Loucy (cell line): ENCODE data around the gene HLA-DOB.

Experiments
- H2AFZ ChIP-seq: fragments of 200-600 bp; sonication (generic); 2 replicates; pipeline ENCODE4 v1.6.0; 2016; ENCODE audit warnings: antibody characterized with exemption, mild to moderate bottlenecking, low read length, moderate library complexity
- H3F3A ChIP-seq: fragments of 200-600 bp; 2 replicates; pipeline ENCODE4 v1.6.0; 2016; ENCODE audit warnings: antibody characterized with exemption, low read depth, mild to moderate bottlenecking
- H3K27me3 ChIP-seq: fragments of 200-600 bp; sonication (generic); 2 replicates; pipeline ENCODE4 v1.6.1; 2014; ENCODE audit warnings: low read length, mild to moderate bottlenecking; ENCODE audit not compliant: insufficient read depth, poor library complexity, severe bottlenecking
- H3K36me3 ChIP-seq: fragments of 200-600 bp; sonication (generic); 2 replicates; pipeline ENCODE4 v1.6.1; 2016; ENCODE audit warnings: low read length; ENCODE audit not compliant: insufficient read depth
- H3K4me1 ChIP-seq: fragments of 200-600 bp; sonication (generic); 2 replicates; pipeline ENCODE4 v1.5.1; 2014; ENCODE audit warnings: low read length, mild to moderate bottlenecking; ENCODE audit not compliant: insufficient read depth, poor library complexity, severe bottlenecking
- H3K4me2 ChIP-seq: fragments of 200-600 bp; sonication (generic); 2 replicates; pipeline ENCODE4 v1.6.0; 2014; ENCODE audit warnings: antibody characterized with exemption, low read length, low read depth, mild to moderate bottlenecking; ENCODE audit not compliant: poor library complexity, severe bottlenecking
- H3K4me3 ChIP-seq: fragments of 200-600 bp; sonication (generic); 2 replicates; pipeline ENCODE4 v1.5.1; 2014; ENCODE audit warnings: low read length, mild to moderate bottlenecking, mixed read lengths; ENCODE audit not compliant: poor library complexity, severe bottlenecking
- H3K79me2 ChIP-seq: fragments of 200-600 bp; sonication (generic); 2 replicates; pipeline ENCODE4 v1.6.1; 2014; ENCODE audit warnings: low read length; ENCODE audit not compliant: insufficient read depth
- H3K9ac ChIP-seq: fragments of 200-600 bp; sonication (generic); 2 replicates; pipeline ENCODE4 v1.6.0; 2014; ENCODE audit warnings: mild to moderate bottlenecking, low read depth, low read length, moderate library complexity; ENCODE audit not compliant: poor library complexity, severe bottlenecking
- H3K9me2 ChIP-seq: fragments of 200-600 bp; sonication (generic); replicated peaks from 2 replicates; pipeline ENCODE4 v1.6.1; 2016; ENCODE audit warnings: low read depth, low read length, mixed read lengths
- H3K9me3 ChIP-seq: fragments of 200-600 bp; sonication (generic); 2 replicates; pipeline ENCODE4 v1.6.1; 2014; ENCODE audit warnings: mild to moderate bottlenecking, antibody characterized with exemption, low read length, low read depth; ENCODE audit not compliant: insufficient read depth
- H4K20me1 ChIP-seq: fragments of 200-600 bp; sonication (generic); 2 replicates; pipeline ENCODE4 v1.6.0; 2014; ENCODE audit warnings: antibody characterized with exemption, low read length, mild to moderate bottlenecking; ENCODE audit not compliant: insufficient read depth, poor library complexity, severe bottlenecking
- EZH2phosphoT487 ChIP-seq: fragments of 200-600 bp; IDR thresholded peaks from 2 replicates; pipeline ENCODE4 v1.6.1; 2018; ENCODE audit warnings: antibody characterized with exemption, mild to moderate bottlenecking, moderate library complexity, borderline replicate concordance
- TF ChIP-seq, protein P1 (sequence below): fragments of 200-600 bp; sonication (generic); conservative IDR thresholded peaks from 2 replicates; pipeline ENCODE4 v1.5.1; 2014; ENCODE audit warnings: mild to moderate bottlenecking, antibody characterized with exemption, low read length

HLA-DOB gene

GRCh38 chr6:32794510-32794909 lies 22.3 kb downstream of the HLA-DOB start:
- peak overlapping the region; percentile 63 for H2AFZ ChIP-seq
- H4K20me1 ChIP-seq, result no peaks in the 10 kb centered on the region
- H3K4me1 ChIP-seq, result peaks cover 7% of the 10 kb centered on the region
- peak overlapping the region; percentile 8 for H3K4me2 ChIP-seq
- no peak overlapping the region for H3K9ac ChIP-seq
- TF ChIP-seq, protein P1, sequence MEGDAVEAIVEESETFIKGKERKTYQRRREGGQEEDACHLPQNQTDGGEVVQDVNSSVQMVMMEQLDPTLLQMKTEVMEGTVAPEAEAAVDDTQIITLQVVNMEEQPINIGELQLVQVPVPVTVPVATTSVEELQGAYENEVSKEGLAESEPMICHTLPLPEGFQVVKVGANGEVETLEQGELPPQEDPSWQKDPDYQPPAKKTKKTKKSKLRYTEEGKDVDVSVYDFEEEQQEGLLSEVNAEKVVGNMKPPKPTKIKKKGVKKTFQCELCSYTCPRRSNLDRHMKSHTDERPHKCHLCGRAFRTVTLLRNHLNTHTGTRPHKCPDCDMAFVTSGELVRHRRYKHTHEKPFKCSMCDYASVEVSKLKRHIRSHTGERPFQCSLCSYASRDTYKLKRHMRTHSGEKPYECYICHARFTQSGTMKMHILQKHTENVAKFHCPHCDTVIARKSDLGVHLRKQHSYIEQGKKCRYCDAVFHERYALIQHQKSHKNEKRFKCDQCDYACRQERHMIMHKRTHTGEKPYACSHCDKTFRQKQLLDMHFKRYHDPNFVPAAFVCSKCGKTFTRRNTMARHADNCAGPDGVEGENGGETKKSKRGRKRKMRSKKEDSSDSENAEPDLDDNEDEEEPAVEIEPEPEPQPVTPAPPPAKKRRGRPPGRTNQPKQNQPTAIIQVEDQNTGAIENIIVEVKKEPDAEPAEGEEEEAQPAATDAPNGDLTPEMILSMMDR, result no peak
- no peak for TF ChIP-seq EZH2phosphoT487
- H3F3A ChIP-seq, result no peaks in the 10 kb centered on the region
- H3K79me2 ChIP-seq, result no peaks in the 10 kb centered on the region
- peaks cover 9% of the 10 kb centered on the region for H3K27me3 ChIP-seq
- H3K9me2 ChIP-seq, result no peaks in the 10 kb centered on the region
- no peaks in the 10 kb centered on the region for H3K9me3 ChIP-seq
- no peak overlapping the region for H3K4me3 ChIP-seq
- no peaks in the 10 kb centered on the region for H3K36me3 ChIP-seq

DNA sequence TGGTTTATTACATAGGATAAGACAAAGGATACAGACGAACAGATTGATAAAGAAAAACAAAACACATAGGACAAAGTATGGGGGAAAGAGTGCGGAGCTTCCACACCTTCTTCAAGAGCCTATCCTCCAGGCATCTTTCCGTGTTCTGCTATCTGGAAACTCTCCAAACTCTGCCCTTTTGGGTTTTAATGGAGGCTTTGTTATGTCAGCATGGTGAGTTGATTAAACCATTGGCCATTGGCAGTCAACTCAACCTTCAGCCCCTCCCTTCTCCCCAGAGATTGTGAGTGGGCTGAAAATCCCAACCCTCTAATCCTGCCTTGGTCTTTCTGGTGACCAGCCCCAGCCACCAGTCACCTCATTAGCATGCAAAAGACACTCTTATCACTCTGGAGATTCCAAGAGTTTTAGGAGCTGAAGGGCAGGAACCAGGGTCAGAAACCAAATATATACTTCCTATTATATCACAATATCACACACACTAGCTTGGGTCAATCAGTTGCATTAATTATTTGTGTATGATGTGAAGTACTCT lies 23.8 kb downstream of the HLA-DOB start:
- no peak overlapping the region for H2AFZ ChIP-seq
- peaks cover 7% of the 10 kb centered on the region for H3K4me1 ChIP-seq
- H3K4me3 ChIP-seq, result no peak overlapping the region
- H3K79me2 ChIP-seq, result no peaks in the 10 kb centered on the region
- H3K9me3 ChIP-seq, result no peaks in the 10 kb centered on the region
- H3F3A ChIP-seq, result no peaks in the 10 kb centered on the region
- TF ChIP-seq, protein P1, result no peak
- TF ChIP-seq EZH2phosphoT487, result no peak
- no peaks in the 10 kb centered on the region for H4K20me1 ChIP-seq
- H3K9me2 ChIP-seq, result no peaks in the 10 kb centered on the region
- H3K27me3 ChIP-seq, result peaks cover 9% of the 10 kb centered on the region
- no peaks in the 10 kb centered on the region for H3K36me3 ChIP-seq
- no peak overlapping the region for H3K9ac ChIP-seq
- H3K4me2 ChIP-seq, result no peak overlapping the region

DNA sequence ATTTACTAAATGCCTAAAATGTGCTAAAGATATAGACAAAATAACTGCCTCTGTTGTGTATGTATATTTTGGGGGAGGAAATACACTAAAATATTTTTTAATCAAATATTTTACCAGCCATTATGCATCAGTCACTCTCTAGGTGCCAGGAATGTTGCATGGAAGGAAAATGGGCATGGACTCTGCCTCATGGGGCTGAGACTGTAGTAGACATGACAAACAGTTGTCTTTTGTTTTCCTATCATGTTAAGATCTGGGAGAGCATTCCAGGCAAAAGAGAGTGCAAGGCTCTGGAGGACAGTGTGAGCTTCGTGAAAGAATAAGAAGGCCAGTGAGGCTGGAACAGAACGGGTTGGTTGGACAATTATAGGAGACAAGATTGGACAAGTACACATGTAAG lies 26.5 kb downstream of the HLA-DOB start:
- Histone ChIP-seq H3K9ac (no peak overlapping the region), H3K79me2 (no peaks in the 10 kb centered on the region), H4K20me1 (no peaks in the 10 kb centered on the region), H3K27me3 (peaks cover 9% of the 10 kb centered on the region), H3K9me2 (no peaks in the 10 kb centered on the region), H3F3A (no peaks in the 10 kb centered on the region), H3K36me3 (no peaks in the 10 kb centered on the region), H3K4me2 (no peak overlapping the region), H2AFZ (no peak overlapping the region), H3K4me3 (no peak overlapping the region), H3K4me1 (peaks cover 7% of the 10 kb centered on the region), H3K9me3 (no peaks in the 10 kb centered on the region)
- no peak for TF ChIP-seq EZH2phosphoT487
- TF ChIP-seq, protein P1, result no peak
